ENCODE measurements around the gene ITGB3.
"Not testable (repeated sequence)": the region's sequence is repeated elsewhere in the genome, so short reads cannot be mapped to it uniquely, and the experiment has no call there.

The ITGB3 gene

GRCh38 chr17:47253541-47254402, at the start of gene ITGB3:
ITGB3 (plus strand) TSS chr17:47253827; CDS start chr17:47253862, 35 bp downstream.
- DNase-seq (ENCODE audit: low spot score), result peak; percentile 36

GRCh38 chr17:47203984-47204721, 49.5 kb upstream of the ITGB3 start:
- DNase-seq (ENCODE audit: low spot score), result no peak

GRCh38 chr17:47204722-47205418, 48.8 kb upstream of the ITGB3 start:
- no peak for DNase-seq (ENCODE audit: low spot score)

GRCh38 chr17:47205419-47205963, 48.1 kb upstream of the ITGB3 start:
- no peak for DNase-seq (ENCODE audit: low spot score)

GRCh38 chr17:47207143-47208067, 46.2 kb upstream of the ITGB3 start:
- no peak for DNase-seq (ENCODE audit: low spot score)

GRCh38 chr17:47208744-47209488, 44.7 kb upstream of the ITGB3 start, which contains the start of gene MYL4:
MYL4 (plus strand) TSS chr17:47209348; CDS start chr17:47209423, 75 bp downstream.
- DNase-seq (ENCODE audit: low spot score), result peak; percentile 66

- no peak for DNase-seq (ENCODE audit: low spot score)
Observed at GRCh38 chr17:47209499-47209898, 44.1 kb upstream of the ITGB3 start.

- DNase-seq (ENCODE audit: low spot score), result peak; percentile 64
Observed at GRCh38 chr17:47210105-47210504, 43.5 kb upstream of the ITGB3 start.

- peak; percentile 59 for DNase-seq (ENCODE audit: low spot score)
Observed at GRCh38 chr17:47210779-47211178, 42.8 kb upstream of the ITGB3 start.

- DNase-seq (ENCODE audit: low spot score), result no peak
Observed at GRCh38 chr17:47212458-47212857, 41.2 kb upstream of the ITGB3 start.

GRCh38 chr17:47213540-47213939, 40.1 kb upstream of the ITGB3 start:
- no peak for DNase-seq (ENCODE audit: low spot score)

- DNase-seq (ENCODE audit: low spot score), result no peak
Observed at GRCh38 chr17:47214931-47215330, 38.7 kb upstream of the ITGB3 start.

- not testable (repeated sequence) for DNase-seq (ENCODE audit: low spot score)
Observed at GRCh38 chr17:47216821-47217220, 36.8 kb upstream of the ITGB3 start.

- DNase-seq (ENCODE audit: low spot score), result not testable (repeated sequence)
Observed at GRCh38 chr17:47217279-47217678, 36.3 kb upstream of the ITGB3 start.

GRCh38 chr17:47218896-47219430, 34.7 kb upstream of the ITGB3 start:
- peak; percentile 68 for DNase-seq (ENCODE audit: low spot score)

- no peak for DNase-seq (ENCODE audit: low spot score)
Observed at GRCh38 chr17:47219621-47220475, 33.8 kb upstream of the ITGB3 start.

- no peak for DNase-seq (ENCODE audit: low spot score)
Observed at GRCh38 chr17:47220531-47220999, 33.1 kb upstream of the ITGB3 start.

- no peak for DNase-seq (ENCODE audit: low spot score)
Observed at GRCh38 chr17:47221154-47221553, 32.5 kb upstream of the ITGB3 start.

GRCh38 chr17:47222047-47222446, 31.6 kb upstream of the ITGB3 start:
- no peak for DNase-seq (ENCODE audit: low spot score)
